ENCODE results near the gene SYT17.
A peak's percentile ranks its signal among the peaks of the same experiment; 100 is the strongest.

The SYT17 gene

GRCh38 chr16:19188406-19188805 is 20.4 kb downstream of the SYT17 start:
- Mint-ChIP-seq H3K27ac (no peak overlapping the region), H3K9me3 (no peaks in the 10 kb centered on the region), H3K4me1 (no peaks in the 10 kb centered on the region), H3K4me3 (no peak overlapping the region), H3K27me3 (no peaks in the 10 kb centered on the region), H3K36me3 (no peaks in the 10 kb centered on the region)
- DNase-seq (ENCODE audit: low spot score in 2 of 2): no peak
- no peak for ATAC-seq (ENCODE audit: low read depth)

- no peak for ATAC-seq (ENCODE audit: low read depth)
- no peaks in the 10 kb centered on the region for H3K36me3 Mint-ChIP-seq
These were observed 24.8 kb downstream of the SYT17 start for GRCh38 chr16:19192865-19193264.

GRCh38 chr16:19196871-19197270 is 28.8 kb downstream of the SYT17 start:
- Mint-ChIP-seq H3K4me3 (no peak overlapping the region), H3K27ac (no peak overlapping the region), H3K27me3 (no peaks in the 10 kb centered on the region), H3K9me3 (peaks cover 6% of the 10 kb centered on the region), H3K4me1 (no peaks in the 10 kb centered on the region), H3K36me3 (peaks cover 5% of the 10 kb centered on the region)
- ATAC-seq (ENCODE audit: low read depth) (no peak), DNase-seq (ENCODE audit: low spot score in 2 of 2) (no peak)

More at GRCh38 chr16:19192865-19193264, 24.8 kb downstream of the SYT17 start:
- Mint-ChIP-seq H3K27me3 (no peaks in the 10 kb centered on the region), H3K27ac (no peak overlapping the region), H3K4me1 (no peaks in the 10 kb centered on the region), H3K4me3 (no peak overlapping the region), H3K9me3 (no peaks in the 10 kb centered on the region)
- DNase-seq (ENCODE audit: low spot score in 2 of 2): no peak

- Mint-ChIP-seq H3K4me1 (peaks cover 22% of the 10 kb centered on the region), H3K9me3 (peaks cover 9% of the 10 kb centered on the region), H3K27me3 (no peaks in the 10 kb centered on the region), H3K36me3 (peaks cover 5% of the 10 kb centered on the region), H3K27ac (peak overlapping the region; percentile 46), H3K4me3 (no peak overlapping the region)
- ATAC-seq (ENCODE audit: low read depth) (peak; percentile 69), DNase-seq (ENCODE audit: low spot score in 2 of 2) (no peak)
These were observed 35.4 kb downstream of the SYT17 start for GRCh38 chr16:19203374-19203966.

GRCh38 chr16:19210280-19210924 is 42.4 kb downstream of the SYT17 start:
- H3K9me3 Mint-ChIP-seq: peaks cover 9% of the 10 kb centered on the region
- no peaks in the 10 kb centered on the region for H3K27me3 Mint-ChIP-seq
- DNase-seq (ENCODE audit: low spot score in 2 of 2) (peak in 1 of 2 donors; percentile 57), ATAC-seq (ENCODE audit: low read depth) (peak; percentile 83)
- peaks cover 26% of the 10 kb centered on the region for H3K4me1 Mint-ChIP-seq
- H3K36me3 Mint-ChIP-seq: peaks cover 7% of the 10 kb centered on the region
- peak overlapping the region; percentile 41 for H3K4me3 Mint-ChIP-seq
- peak overlapping the region; percentile 96 for H3K27ac Mint-ChIP-seq

- ATAC-seq (ENCODE audit: low read depth): peak; percentile 43
- Mint-ChIP-seq H3K27ac (peak overlapping the region; percentile 96), H3K4me1 (peaks cover 26% of the 10 kb centered on the region), H3K36me3 (peaks cover 7% of the 10 kb centered on the region), H3K9me3 (peaks cover 9% of the 10 kb centered on the region), H3K27me3 (no peaks in the 10 kb centered on the region), H3K4me3 (peak overlapping the region; percentile 41)
- DNase-seq (ENCODE audit: low spot score in 2 of 2): peak in 1 of 2 donors; percentile 47
These were observed 42.9 kb downstream of the SYT17 start for GRCh38 chr16:19210968-19211367.

- no peak overlapping the region for H3K27ac Mint-ChIP-seq
- peaks cover 7% of the 10 kb centered on the region for H3K36me3 Mint-ChIP-seq
- DNase-seq (ENCODE audit: low spot score in 2 of 2) (no peak), ATAC-seq (ENCODE audit: low read depth) (no peak)
- H3K9me3 Mint-ChIP-seq: peaks cover 9% of the 10 kb centered on the region
- H3K4me1 Mint-ChIP-seq: peaks cover 20% of the 10 kb centered on the region
- H3K27me3 Mint-ChIP-seq: no peaks in the 10 kb centered on the region
- no peak overlapping the region for H3K4me3 Mint-ChIP-seq
These were observed 44.0 kb downstream of the SYT17 start for GRCh38 chr16:19212059-19212458.

GRCh38 chr16:19213885-19214284 is 45.8 kb downstream of the SYT17 start:
- Mint-ChIP-seq H3K9me3 (peaks cover 7% of the 10 kb centered on the region), H3K4me1 (peaks cover 19% of the 10 kb centered on the region), H3K4me3 (no peak overlapping the region), H3K27me3 (no peaks in the 10 kb centered on the region), H3K36me3 (peaks cover 7% of the 10 kb centered on the region), H3K27ac (no peak overlapping the region)
- ATAC-seq (ENCODE audit: low read depth) (no peak), DNase-seq (ENCODE audit: low spot score in 2 of 2) (no peak)

- Mint-ChIP-seq H3K4me1 (peaks cover 15% of the 10 kb centered on the region), H3K4me3 (no peak overlapping the region), H3K36me3 (peaks cover 9% of the 10 kb centered on the region), H3K27ac (no peak overlapping the region), H3K27me3 (no peaks in the 10 kb centered on the region), H3K9me3 (peaks cover 7% of the 10 kb centered on the region)
- no peak for DNase-seq (ENCODE audit: low spot score in 2 of 2)
- no peak for ATAC-seq (ENCODE audit: low read depth)
These were observed 47.7 kb downstream of the SYT17 start for GRCh38 chr16:19215705-19216104.

- no peak overlapping the region for H3K27ac Mint-ChIP-seq
- DNase-seq (ENCODE audit: low spot score in 2 of 2): no peak
- peaks cover 2% of the 10 kb centered on the region for H3K9me3 Mint-ChIP-seq
- no peak overlapping the region for H3K4me3 Mint-ChIP-seq
- ATAC-seq (ENCODE audit: low read depth): no peak
- H3K27me3 Mint-ChIP-seq: no peaks in the 10 kb centered on the region
- peaks cover 4% of the 10 kb centered on the region for H3K36me3 Mint-ChIP-seq
- H3K4me1 Mint-ChIP-seq: peaks cover 10% of the 10 kb centered on the region
These were observed 50.5 kb downstream of the SYT17 start for GRCh38 chr16:19218581-19218980.

- no peak overlapping the region for H3K27ac Mint-ChIP-seq
- H3K27me3 Mint-ChIP-seq: no peaks in the 10 kb centered on the region
- H3K4me1 Mint-ChIP-seq: peaks cover 10% of the 10 kb centered on the region
- ATAC-seq (ENCODE audit: low read depth): no peak
- DNase-seq (ENCODE audit: low spot score in 2 of 2): no peak
- peaks cover 9% of the 10 kb centered on the region for H3K36me3 Mint-ChIP-seq
- peaks cover 5% of the 10 kb centered on the region for H3K9me3 Mint-ChIP-seq
- no peak overlapping the region for H3K4me3 Mint-ChIP-seq
These were observed 51.8 kb downstream of the SYT17 start for GRCh38 chr16:19219836-19220235.

GRCh38 chr16:19223235-19224170 is 55.5 kb downstream of the SYT17 start:
- Mint-ChIP-seq H3K27ac (no peak overlapping the region), H3K9me3 (peaks cover 7% of the 10 kb centered on the region), H3K36me3 (peaks cover 31% of the 10 kb centered on the region), H3K4me1 (no peaks in the 10 kb centered on the region), H3K4me3 (no peak overlapping the region), H3K27me3 (no peaks in the 10 kb centered on the region)
- DNase-seq (ENCODE audit: low spot score in 2 of 2) (no peak), ATAC-seq (ENCODE audit: low read depth) (no peak)

GRCh38 chr16:19225651-19226050 is 57.6 kb downstream of the SYT17 start:
- Mint-ChIP-seq H3K27me3 (no peaks in the 10 kb centered on the region), H3K4me3 (no peak overlapping the region), H3K4me1 (no peaks in the 10 kb centered on the region), H3K27ac (no peak overlapping the region), H3K9me3 (peaks cover 10% of the 10 kb centered on the region), H3K36me3 (peaks cover 36% of the 10 kb centered on the region)
- ATAC-seq (ENCODE audit: low read depth): no peak
- no peak for DNase-seq (ENCODE audit: low spot score in 2 of 2)

GRCh38 chr16:19227643-19228042 is 59.6 kb downstream of the SYT17 start:
- Mint-ChIP-seq H3K36me3 (peaks cover 37% of the 10 kb centered on the region), H3K27me3 (no peaks in the 10 kb centered on the region), H3K4me3 (no peak overlapping the region), H3K4me1 (no peaks in the 10 kb centered on the region), H3K27ac (no peak overlapping the region), H3K9me3 (peaks cover 8% of the 10 kb centered on the region)
- DNase-seq (ENCODE audit: low spot score in 2 of 2): no peak
- no peak for ATAC-seq (ENCODE audit: low read depth)
